HCT116 (cell line): ENCODE data around the gene AXL. TPM values are rescaled to one million over a fixed set of nuclear protein-coding genes. Genes with fewer than 3 reads are reported as not detected.
A peak's percentile ranks its signal among the peaks of the same experiment; 100 is the strongest.

Experiments
- ATAC-seq: fragments of 200-7000 bp; cut with Tn5 transposase; 2 replicates; pipeline ENCODE4 v1.9.1; 2020; ENCODE audit warnings: mild to moderate bottlenecking, moderate library complexity
- BruUV-seq: library from RNA; stranded (reverse); fragments of 400-500 nt; replicated peaks from 2 replicates; lab custom pipeline; 2021; lab: Mats Ljungman, UMichigan
- CTCF ChIA-PET: fragments of 300-600 bp; sonication (Branson Sonifier 250); formaldehyde crosslinking; loops from one replicate; lab custom pipeline; 2021; ENCODE audit warnings: antibody characterized with exemption; lab: Charles Lee
- POLR2A ChIA-PET: fragments of 300-600, 350-600 bp; sonication (Branson Sonifier 250); formaldehyde crosslinking; loops from one replicate; lab custom pipeline; 2021; ENCODE audit warnings: antibody characterized with exemption; lab: Charles Lee
- RAD21 ChIA-PET, 2 experiments: fragments of 300-600 bp; sonication (Branson Sonifier 250); formaldehyde crosslinking; loops; one replicate each; lab custom pipeline; 2023; ENCODE audit warnings: low total read pairs in 2 of 2; ENCODE audit not compliant: uncharacterized antibody in 2 of 2, unreplicated experiment in 2 of 2, low non-redundant PET in 1 of 2; lab: Charles Lee
- DNase-seq: peaks from one replicate; pipeline ENCODE4 v3.0.0-alpha.2; 2010; ENCODE audit warnings: low read depth, low spot score
- H2AFZ ChIP-seq: fragments of 200-600 bp; shearing (Covaris generic), sonication (generic); 2 replicates; pipeline ENCODE4 v1.6.1; 2017; ENCODE audit warnings: low read depth, mixed run types, mixed read lengths, antibody characterized with exemption, low read length; ENCODE audit not compliant: poor library complexity, severe bottlenecking
- H3K27ac ChIP-seq: 2 replicates; pipeline ENCODE4 v1.5.1; 2012; ENCODE audit warnings: low read depth, low read length
- H3K27me3 ChIP-seq: fragments of 200-600 bp; sonication (generic); 2 replicates; pipeline ENCODE4 v1.6.1; 2016; ENCODE audit warnings: mixed run types, low read length, mixed read lengths; ENCODE audit not compliant: insufficient read depth
- H3K36me3 ChIP-seq, 2 experiments: fragments of 200-500 bp in 1 of 2; fragments of 200-600 bp in 1 of 2; sonication (Bioruptor generic) in 1 of 2; sonication (generic) in 1 of 2; 2 replicates each; pipeline versions ENCODE4 v1.5.1 to v1.6.1; 2014 to 2016; ENCODE audit warnings: low read length in 2 of 2, inconsistent platforms in 1 of 2, mixed read lengths in 1 of 2, mixed run types in 1 of 2; ENCODE audit not compliant: insufficient read depth in 2 of 2, control insufficient read depth in 1 of 2
- H3K4me1 ChIP-seq, 2 experiments: fragments of 200-600 bp in 1 of 2; sonication (generic) in 1 of 2; 2 replicates each; pipeline versions ENCODE4 v1.5.1 to v1.6.1; 2012 to 2017; ENCODE audit warnings: low read length in 2 of 2, inconsistent platforms in 1 of 2, mild to moderate bottlenecking in 1 of 2, mixed read lengths in 1 of 2, mixed run types in 1 of 2, moderate library complexity in 1 of 2; ENCODE audit not compliant: insufficient read depth in 2 of 2, control insufficient read depth in 1 of 2
- H3K4me2 ChIP-seq: fragments of 200-600 bp; sonication (generic); 2 replicates; pipeline ENCODE4 v1.6.1; 2017; ENCODE audit warnings: mixed run types, low read length, mixed read lengths
- H3K4me3 ChIP-seq, 2 experiments: fragments of 200-600 bp in 1 of 2; sonication (generic) in 1 of 2; replicated peaks in 1 of 2; 2 replicates each; pipeline ENCODE4 v1.5.1; 2011 to 2016; ENCODE audit warnings: low read length in 2 of 2, control low read depth in 1 of 2, low read depth in 1 of 2, mild to moderate bottlenecking in 1 of 2, mixed read lengths in 1 of 2, mixed run types in 1 of 2
- H3K79me2 ChIP-seq: fragments of 200-600 bp; sonication (generic); 2 replicates; pipeline ENCODE4 v1.6.1; 2017; ENCODE audit warnings: mild to moderate bottlenecking, mixed run types, low read length, moderate library complexity, mixed read lengths; ENCODE audit not compliant: insufficient read depth
- H3K9ac ChIP-seq: fragments of 200-600 bp; sonication (generic); 2 replicates; pipeline ENCODE4 v1.6.1; 2016; ENCODE audit warnings: low read length, mixed read lengths
- H3K9me2 ChIP-seq: fragments of 200-600 bp; sonication (generic), shearing (Covaris generic); 2 replicates; pipeline ENCODE4 v1.6.1; 2017; ENCODE audit warnings: mixed run types, mild to moderate bottlenecking, moderate library complexity; ENCODE audit not compliant: insufficient read depth
- H3K9me3 ChIP-seq, 2 experiments: fragments of 200-500 bp in 1 of 2; fragments of 200-600 bp in 1 of 2; sonication (Bioruptor generic) in 1 of 2; sonication (generic) in 1 of 2; 2 replicates each; pipeline ENCODE4 v1.6.1; 2014 to 2017; ENCODE audit warnings: low read length in 2 of 2, mixed read lengths in 2 of 2, inconsistent platforms in 1 of 2, low read depth in 1 of 2, mild to moderate bottlenecking in 1 of 2, mixed run types in 1 of 2, moderate library complexity in 1 of 2; ENCODE audit not compliant: control insufficient read depth in 1 of 2, insufficient read depth in 1 of 2
- H4K20me1 ChIP-seq: fragments of 200-600 bp; sonication (generic), shearing (Covaris generic); 2 replicates; pipeline ENCODE4 v1.6.1; 2017; ENCODE audit warnings: mixed run types, mild to moderate bottlenecking, moderate library complexity; ENCODE audit not compliant: insufficient read depth
- CBX3 ChIP-seq: IDR thresholded peaks from 2 replicates; pipeline ENCODE4 v1.6.1; 2012; ENCODE audit warnings: low read depth
- ELF1 ChIP-seq: IDR thresholded peaks from 2 replicates; pipeline ENCODE4 v1.6.1; 2012; ENCODE audit warnings: low read depth, borderline replicate concordance
- EZH2 ChIP-seq: fragments of 200-600 bp; sonication (generic); IDR thresholded peaks from 2 replicates; pipeline ENCODE4 v1.6.1; 2017; ENCODE audit warnings: antibody characterized with exemption, mixed run types
- FOSL1 ChIP-seq: IDR thresholded peaks from 2 replicates; pipeline ENCODE4 v1.6.1; 2012; ENCODE audit warnings: low read depth
- SIN3A ChIP-seq: IDR thresholded peaks from 2 replicates; pipeline ENCODE4 v1.6.1; 2012; ENCODE audit warnings: low read depth
- SRF ChIP-seq: IDR thresholded peaks from 2 replicates; pipeline ENCODE4 v1.6.1; 2012; ENCODE audit warnings: low read depth
- YY1 ChIP-seq: IDR thresholded peaks from 2 replicates; pipeline ENCODE4 v1.6.1; 2011; ENCODE audit warnings: low read length, low read depth, moderate library complexity, mild to moderate bottlenecking; ENCODE audit not compliant: insufficient replicate concordance; ENCODE audit errors: extremely low read depth
- ZFX ChIP-seq: fragments of 450-650 bp; IDR thresholded peaks from 2 replicates; pipeline ENCODE4 v1.6.1; 2017
- intact Hi-C: fragments of 100-400 bp; cut with micrococcal nuclease; formaldehyde crosslinking; loops from 2 replicates; pipeline ENCODE4 v1.10.0; 2022
- total RNA-seq: library from RNA; stranded (reverse); gene quantifications from one replicate; pipeline ENCODE4 v1.2.1, GENCODE V29; 2021; ENCODE audit not compliant: unreplicated experiment
- TF ChIP-seq, protein P1 (sequence below): IDR thresholded peaks from 2 replicates; pipeline ENCODE4 v1.6.1; 2012
- TF ChIP-seq, protein P2 (sequence below): IDR thresholded peaks from 2 replicates; pipeline ENCODE4 v1.6.1; 2012
- TF ChIP-seq, protein P3 (sequence below): IDR thresholded peaks from 2 replicates; pipeline ENCODE4 v1.6.1; 2011; ENCODE audit warnings: mild to moderate bottlenecking, low read length, moderate library complexity; ENCODE audit not compliant: insufficient replicate concordance; ENCODE audit errors: extremely low read depth
- TF ChIP-seq, protein P4 (sequence below), 3 experiments: fragments of 200-600 bp in 1 of 3; sonication (generic) in 1 of 3; IDR thresholded peaks in 2 of 3; conservative IDR thresholded peaks in 1 of 3; 2 replicates each; pipeline ENCODE4 v1.5.1; 2012 to 2017; ENCODE audit warnings: low read depth in 2 of 3, low read length in 2 of 3, antibody characterized with exemption in 1 of 3, borderline replicate concordance in 1 of 3, control low read depth in 1 of 3, mild to moderate bottlenecking in 1 of 3, mixed read lengths in 1 of 3, mixed run types in 1 of 3, moderate library complexity in 1 of 3; ENCODE audit not compliant: insufficient read depth in 1 of 3

The AXL gene
- total RNA-seq, 1 experiment from 2014 or later = 47.4 TPM

DNA sequence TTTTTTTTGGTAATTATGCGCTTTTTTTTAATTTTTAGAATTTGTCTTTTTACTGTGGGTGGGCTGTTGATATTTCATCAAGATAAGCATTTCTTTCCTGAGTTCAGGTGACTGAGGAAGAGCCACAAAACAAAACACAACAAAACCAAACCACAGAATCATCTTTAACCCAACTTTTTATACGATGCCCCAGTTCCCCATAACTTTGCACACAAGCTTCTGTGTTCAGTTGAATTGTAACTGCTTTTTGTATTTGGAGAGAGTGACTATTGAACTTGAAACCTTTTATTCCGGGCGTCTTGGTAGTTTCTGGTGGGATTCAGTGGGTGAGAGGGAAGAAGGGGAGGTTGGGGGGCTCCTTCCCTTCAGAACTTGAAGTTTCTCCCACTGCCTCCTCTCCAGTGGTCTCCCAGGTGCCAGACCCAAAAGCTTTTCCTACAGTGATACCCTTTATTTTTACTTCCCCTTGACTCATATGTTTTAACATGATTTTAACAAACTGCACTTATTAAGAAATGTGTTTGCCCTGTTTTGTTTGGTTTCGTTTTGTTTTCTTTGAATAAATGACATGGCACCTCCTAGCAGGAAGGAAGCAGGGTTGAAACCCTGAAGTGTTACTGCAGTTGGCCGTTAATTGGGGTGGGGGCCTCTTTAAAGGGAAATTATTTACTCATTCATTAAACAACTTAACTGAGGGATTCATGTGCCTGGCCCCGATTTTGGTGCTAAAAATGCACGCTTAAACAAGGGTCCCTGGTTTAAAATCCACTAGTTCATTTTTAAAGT lies 88.3 kb downstream of the AXL start:
- H3K36me3 ChIP-seq = peaks cover 28 to 56% of the 10 kb centered on the region in 2 experiments
- no peak for DNase-seq
- no peak overlapping the region for H3K4me3 ChIP-seq
- peak overlapping the region; percentile 44; the same call in 1 of the 2 replicates for H3K27ac ChIP-seq
- TF ChIP-seq, protein P1, sequence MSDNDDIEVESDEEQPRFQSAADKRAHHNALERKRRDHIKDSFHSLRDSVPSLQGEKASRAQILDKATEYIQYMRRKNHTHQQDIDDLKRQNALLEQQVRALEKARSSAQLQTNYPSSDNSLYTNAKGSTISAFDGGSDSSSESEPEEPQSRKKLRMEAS = no peak
- no peak for TF ChIP-seq CBX3
- TF ChIP-seq ZFX = no peak
- TF ChIP-seq ELF1 = no peak
- TF ChIP-seq, protein P2, sequence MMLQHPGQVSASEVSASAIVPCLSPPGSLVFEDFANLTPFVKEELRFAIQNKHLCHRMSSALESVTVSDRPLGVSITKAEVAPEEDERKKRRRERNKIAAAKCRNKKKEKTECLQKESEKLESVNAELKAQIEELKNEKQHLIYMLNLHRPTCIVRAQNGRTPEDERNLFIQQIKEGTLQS = no peak
- no peak for TF ChIP-seq SIN3A
- no peak for TF ChIP-seq SRF
- TF ChIP-seq FOSL1 = no peak
- TF ChIP-seq, protein P3, sequence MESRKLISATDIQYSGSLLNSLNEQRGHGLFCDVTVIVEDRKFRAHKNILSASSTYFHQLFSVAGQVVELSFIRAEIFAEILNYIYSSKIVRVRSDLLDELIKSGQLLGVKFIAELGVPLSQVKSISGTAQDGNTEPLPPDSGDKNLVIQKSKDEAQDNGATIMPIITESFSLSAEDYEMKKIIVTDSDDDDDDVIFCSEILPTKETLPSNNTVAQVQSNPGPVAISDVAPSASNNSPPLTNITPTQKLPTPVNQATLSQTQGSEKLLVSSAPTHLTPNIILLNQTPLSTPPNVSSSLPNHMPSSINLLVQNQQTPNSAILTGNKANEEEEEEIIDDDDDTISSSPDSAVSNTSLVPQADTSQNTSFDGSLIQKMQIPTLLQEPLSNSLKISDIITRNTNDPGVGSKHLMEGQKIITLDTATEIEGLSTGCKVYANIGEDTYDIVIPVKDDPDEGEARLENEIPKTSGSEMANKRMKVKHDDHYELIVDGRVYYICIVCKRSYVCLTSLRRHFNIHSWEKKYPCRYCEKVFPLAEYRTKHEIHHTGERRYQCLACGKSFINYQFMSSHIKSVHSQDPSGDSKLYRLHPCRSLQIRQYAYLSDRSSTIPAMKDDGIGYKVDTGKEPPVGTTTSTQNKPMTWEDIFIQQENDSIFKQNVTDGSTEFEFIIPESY = no peak
- TF ChIP-seq EZH2 = no peak
- TF ChIP-seq, protein P4, sequence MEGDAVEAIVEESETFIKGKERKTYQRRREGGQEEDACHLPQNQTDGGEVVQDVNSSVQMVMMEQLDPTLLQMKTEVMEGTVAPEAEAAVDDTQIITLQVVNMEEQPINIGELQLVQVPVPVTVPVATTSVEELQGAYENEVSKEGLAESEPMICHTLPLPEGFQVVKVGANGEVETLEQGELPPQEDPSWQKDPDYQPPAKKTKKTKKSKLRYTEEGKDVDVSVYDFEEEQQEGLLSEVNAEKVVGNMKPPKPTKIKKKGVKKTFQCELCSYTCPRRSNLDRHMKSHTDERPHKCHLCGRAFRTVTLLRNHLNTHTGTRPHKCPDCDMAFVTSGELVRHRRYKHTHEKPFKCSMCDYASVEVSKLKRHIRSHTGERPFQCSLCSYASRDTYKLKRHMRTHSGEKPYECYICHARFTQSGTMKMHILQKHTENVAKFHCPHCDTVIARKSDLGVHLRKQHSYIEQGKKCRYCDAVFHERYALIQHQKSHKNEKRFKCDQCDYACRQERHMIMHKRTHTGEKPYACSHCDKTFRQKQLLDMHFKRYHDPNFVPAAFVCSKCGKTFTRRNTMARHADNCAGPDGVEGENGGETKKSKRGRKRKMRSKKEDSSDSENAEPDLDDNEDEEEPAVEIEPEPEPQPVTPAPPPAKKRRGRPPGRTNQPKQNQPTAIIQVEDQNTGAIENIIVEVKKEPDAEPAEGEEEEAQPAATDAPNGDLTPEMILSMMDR (IDR thresholded peaks at IDR 0.05 in 2 of 3, conservative IDR thresholded peaks at IDR 0.05 in 1 of 3; ENCODE audit: borderline replicate concordance in 1 of 3, insufficient read depth in 1 of 3, low read depth in 2 of 3, low read length in 2 of 3) = no peak
- TF ChIP-seq YY1 = no peak
- TF ChIP-seq, all 23 proteins: peak for 0
- H3K4me2 ChIP-seq = no peak overlapping the region
- H2AFZ ChIP-seq = no peak overlapping the region
- intact Hi-C loops = no loop called here
- ATAC-seq = no peak
- ChIA-PET RAD21 (interaction anchor here in 1 of 2 experiments (0.6 kb wide), 1 partner anchor 149 kb away, joined by 6 read pairs; no protein-coding TSS in a partner anchor), CTCF (interaction anchor here (0.9 to 2.2 kb wide), 6 partner anchors 15 to 332 kb away, joined by 3 to 22 read pairs (median 5); partner anchors contain the start of gene B9D2), POLR2A (no interaction called here)
- H3K9ac ChIP-seq = no peak overlapping the region
- BruUV-seq = TSS peak; percentile 20
- no peaks in the 10 kb centered on the region for H3K27me3 ChIP-seq
- H3K79me2 ChIP-seq = peaks cover 18% of the 10 kb centered on the region
- H3K4me1 ChIP-seq = peaks cover 12 to 25% of the 10 kb centered on the region in 2 experiments
- peaks cover 4% of the 10 kb centered on the region; the same call in 1 of the 2 replicates for H4K20me1 ChIP-seq
- no peaks in the 10 kb centered on the region for H3K9me2 ChIP-seq
- no peaks in the 10 kb centered on the region for H3K9me3 ChIP-seq
